Thyroid gland (tissue), 4 donors: ENCODE measurements around the gene OLIG1. TPM values are rescaled to one million over a fixed set of nuclear protein-coding genes. Genes with fewer than 3 reads are reported as not detected.

Experiments used
- DNase-seq, 2 donors: peaks; one replicate each; pipeline ENCODE4 v3.0.0-alpha.2; 2019
- H3K27ac ChIP-seq, 3 donors: fragments of 200-600 bp; sonication (generic); 1 replicate in 2 of 3; 2 replicates in 1 of 3; pipeline ENCODE4 v1.5.1; 2016 to 2019; ENCODE audit warnings: mild to moderate bottlenecking in 1 of 3, moderate library complexity in 1 of 3
- H3K27me3 ChIP-seq: fragments of 200-600 bp; sonication (generic); one replicate; pipeline ENCODE4 v1.5.1; 2019
- H3K36me3 ChIP-seq, 2 donors: fragments of 200-600 bp; sonication (generic); one replicate each; pipeline ENCODE4 v1.5.1; 2016 to 2019
- H3K4me1 ChIP-seq, 2 donors: fragments of 200-600 bp; sonication (generic); one replicate each; pipeline ENCODE4 v1.5.1; 2017 to 2019
- H3K4me3 ChIP-seq, 3 donors: fragments of 200-600 bp; sonication (generic); replicated peaks in 1 of 3; 1 replicate in 2 of 3; 2 replicates in 1 of 3; pipeline ENCODE4 v1.5.1; 2016; ENCODE audit warnings: mild to moderate bottlenecking in 1 of 3
- H3K9me3 ChIP-seq: fragments of 200-600 bp; sonication (generic); one replicate; pipeline ENCODE4 v1.5.1; 2017
- POLR2A ChIP-seq, 2 donors: fragments of 450-650 bp; IDR thresholded peaks; one replicate each; pipeline ENCODE4 v1.6.1; 2017; ENCODE audit warnings: antibody characterized with exemption in 2 of 2, mild to moderate bottlenecking in 2 of 2, moderate library complexity in 1 of 2
- WGBS, 2 donors: methylation state at CpG; one replicate each; pipeline ENCODE4 v1.1.5; 2017; 5-methylcytosine and 5-hydroxymethylcytosine counted together
- intact Hi-C: fragments of 100-400 bp; cut with DNase I; formaldehyde crosslinking; loops from one replicate; pipeline ENCODE4 v1.15.1; 2023
- total RNA-seq, 4 donors: library from RNA; depleted of rRNA; stranded (reverse); fragments of >200 nt; gene quantifications; one replicate each; pipeline ENCODE4 v1.2.3, GENCODE V29; 2016
- TF ChIP-seq, protein P1 (sequence below), 6 experiments: fragments of 200-600 bp in 3 of 6; fragments of 450-650 bp in 3 of 6; sonication (generic) in 3 of 6; IDR thresholded peaks; one replicate each; pipeline ENCODE4 v1.5.1; 2016 to 2019; ENCODE audit warnings: antibody characterized with exemption in 6 of 6, mild to moderate bottlenecking in 2 of 6, inconsistent platforms in 1 of 6, moderate library complexity in 1 of 6

Gene OLIG1
- total RNA-seq, 4 donors from 2014 or later = not detected

DNA sequence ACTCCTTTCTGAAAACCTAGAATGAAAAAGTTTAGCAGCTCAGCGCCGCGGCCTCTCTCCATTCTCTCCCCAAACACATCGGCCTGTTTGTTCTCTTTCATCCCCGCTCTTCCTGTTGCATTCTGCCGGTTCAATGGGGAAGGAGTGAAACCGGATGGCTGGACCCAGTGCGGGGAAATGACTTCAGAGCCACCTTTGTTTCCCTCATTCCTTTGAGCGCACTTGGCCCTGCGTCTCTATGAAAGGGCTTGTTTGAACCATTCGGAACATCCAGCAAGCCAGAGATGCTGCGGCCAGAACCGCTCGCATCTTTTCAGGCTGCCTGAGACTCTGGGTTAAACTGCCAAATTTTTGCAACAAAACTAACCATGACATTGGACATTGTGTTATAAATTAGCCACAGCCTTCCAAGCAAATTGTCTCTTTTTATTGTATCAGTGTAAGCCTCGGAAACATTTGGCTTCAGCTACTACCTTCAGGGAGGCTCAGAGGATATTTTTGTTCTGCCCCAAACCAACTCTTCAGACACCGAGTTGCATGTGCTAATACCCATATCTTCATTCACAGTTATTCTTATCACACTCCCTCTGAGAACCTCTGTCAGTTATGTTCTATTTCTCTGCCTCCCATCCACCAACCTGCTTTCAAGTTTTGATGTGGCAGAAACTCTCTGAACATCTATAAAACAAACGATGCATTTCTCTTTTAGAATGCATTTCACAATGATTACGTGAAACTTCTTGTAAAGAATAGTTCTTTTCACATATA lies 5.1 kb upstream of the OLIG1 start:
- Histone ChIP-seq H3K27me3 (peaks cover 8% of the 10 kb centered on the region), H3K4me1 (peaks cover 0 to 2% of the 10 kb centered on the region in 2 donors), H3K27ac (no peak overlapping the region), H3K9me3 (no peaks in the 10 kb centered on the region), H3K4me3 (no peak overlapping the region), H3K36me3 (no peaks in the 10 kb centered on the region)
- intact Hi-C loops = no loop called here
- WGBS, 2 donors = 34 to 40% methylated on average over 18 of the region's 18 CpGs
- no peak for TF ChIP-seq POLR2A (IDR thresholded peaks at IDR 0.05)
- DNase-seq = no peak

DNA sequence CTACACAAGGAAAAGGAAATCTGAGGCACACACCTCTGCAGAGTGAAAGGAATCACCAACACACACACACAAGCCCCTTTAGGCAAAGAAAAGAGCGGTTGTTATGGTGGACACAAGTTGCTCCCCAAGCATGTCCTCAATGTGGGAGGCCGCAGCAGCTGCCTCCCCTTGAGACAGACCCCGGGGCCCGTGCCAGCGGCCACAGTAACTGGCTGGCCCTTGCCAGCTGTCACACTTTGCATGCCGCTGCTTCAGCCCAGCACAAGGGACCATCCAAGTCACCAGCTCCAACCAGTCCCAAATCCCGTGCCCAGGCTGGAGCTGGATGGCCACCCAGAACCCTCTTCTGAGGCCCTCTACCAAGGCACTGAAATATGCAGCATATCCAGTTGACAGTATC lies 2.9 kb upstream of the OLIG1 start:
- Histone ChIP-seq H3K27me3 (peaks cover 15% of the 10 kb centered on the region), H3K4me3 (no peak overlapping the region), H3K4me1 (peaks cover 7 to 21% of the 10 kb centered on the region in 2 donors), H3K27ac (no peak overlapping the region), H3K9me3 (no peaks in the 10 kb centered on the region), H3K36me3 (no peaks in the 10 kb centered on the region)
- WGBS, 2 donors = 79 to 82% methylated on average over 3 to 7 of the region's 7 CpGs
- intact Hi-C loops = no loop called here
- no peak for DNase-seq
- TF ChIP-seq POLR2A (IDR thresholded peaks at IDR 0.05) = no peak
- TF ChIP-seq, protein P1, sequence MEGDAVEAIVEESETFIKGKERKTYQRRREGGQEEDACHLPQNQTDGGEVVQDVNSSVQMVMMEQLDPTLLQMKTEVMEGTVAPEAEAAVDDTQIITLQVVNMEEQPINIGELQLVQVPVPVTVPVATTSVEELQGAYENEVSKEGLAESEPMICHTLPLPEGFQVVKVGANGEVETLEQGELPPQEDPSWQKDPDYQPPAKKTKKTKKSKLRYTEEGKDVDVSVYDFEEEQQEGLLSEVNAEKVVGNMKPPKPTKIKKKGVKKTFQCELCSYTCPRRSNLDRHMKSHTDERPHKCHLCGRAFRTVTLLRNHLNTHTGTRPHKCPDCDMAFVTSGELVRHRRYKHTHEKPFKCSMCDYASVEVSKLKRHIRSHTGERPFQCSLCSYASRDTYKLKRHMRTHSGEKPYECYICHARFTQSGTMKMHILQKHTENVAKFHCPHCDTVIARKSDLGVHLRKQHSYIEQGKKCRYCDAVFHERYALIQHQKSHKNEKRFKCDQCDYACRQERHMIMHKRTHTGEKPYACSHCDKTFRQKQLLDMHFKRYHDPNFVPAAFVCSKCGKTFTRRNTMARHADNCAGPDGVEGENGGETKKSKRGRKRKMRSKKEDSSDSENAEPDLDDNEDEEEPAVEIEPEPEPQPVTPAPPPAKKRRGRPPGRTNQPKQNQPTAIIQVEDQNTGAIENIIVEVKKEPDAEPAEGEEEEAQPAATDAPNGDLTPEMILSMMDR (IDR thresholded peaks at IDR 0.05) = no peak

DNA sequence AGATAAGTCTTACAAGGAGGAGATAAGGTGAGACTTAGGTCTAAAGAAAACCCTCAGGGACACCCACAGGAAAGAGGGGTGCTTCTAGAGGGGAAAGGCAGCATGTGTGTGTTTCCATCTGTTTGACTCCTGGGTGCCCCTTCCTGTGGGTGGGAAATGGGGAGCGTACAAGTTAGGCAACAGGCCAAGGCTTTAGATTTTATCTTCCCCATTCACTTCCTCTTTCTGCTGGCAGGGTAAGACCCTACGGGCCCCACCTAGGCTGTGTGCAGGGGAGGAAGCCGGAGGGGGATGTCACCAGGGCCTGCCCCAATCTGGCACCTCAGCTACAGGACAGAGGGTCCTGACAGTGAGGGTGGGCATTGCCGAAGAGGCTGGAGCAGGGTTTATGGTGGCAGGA lies 2.5 kb upstream of the OLIG1 start:
- Histone ChIP-seq H3K9me3 (no peaks in the 10 kb centered on the region), H3K27ac (no peak overlapping the region), H3K4me3 (no peak overlapping the region), H3K4me1 (peaks cover 7 to 22% of the 10 kb centered on the region in 2 donors), H3K27me3 (peaks cover 19% of the 10 kb centered on the region), H3K36me3 (no peaks in the 10 kb centered on the region)
- intact Hi-C loops = no loop called here
- TF ChIP-seq, protein P1 (IDR thresholded peaks at IDR 0.05) = no peak
- no peak for TF ChIP-seq POLR2A (IDR thresholded peaks at IDR 0.05)
- no peak for DNase-seq
- 57 to 59% methylated on average over 4 of the region's 4 CpGs for WGBS, 2 donors

DNA sequence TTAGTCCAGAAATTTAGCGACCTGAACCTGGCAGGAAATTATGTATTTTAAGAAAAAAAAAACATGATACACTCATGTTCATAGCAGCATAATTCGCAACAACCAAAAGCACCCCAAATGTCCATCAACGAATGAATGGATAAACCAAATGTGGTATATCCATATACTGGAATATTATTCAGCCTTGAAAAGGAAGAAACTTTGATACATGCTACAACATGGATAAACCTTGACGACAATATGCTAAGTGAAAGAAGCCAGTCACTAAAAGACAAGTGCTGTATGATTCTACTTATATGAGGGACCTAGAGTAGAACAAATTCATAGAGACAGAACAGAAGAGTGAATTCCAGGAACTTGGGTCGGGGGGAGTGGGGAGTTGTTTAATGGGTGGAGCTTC lies 698 bp upstream of the OLIG1 start:
- intact Hi-C loops = no loop called here
- no peak for TF ChIP-seq POLR2A (IDR thresholded peaks at IDR 0.05)
- TF ChIP-seq, protein P1 (IDR thresholded peaks at IDR 0.05) = no peak
- H3K27me3 ChIP-seq = peaks cover 14% of the 10 kb centered on the region
- H3K4me1 ChIP-seq = peaks cover 7 to 22% of the 10 kb centered on the region in 2 donors
- no peaks in the 10 kb centered on the region for H3K36me3 ChIP-seq
- H3K27ac ChIP-seq = no peak overlapping the region
- 71 to 74% methylated on average over 5 of the region's 5 CpGs for WGBS, 2 donors
- no peak for DNase-seq
- no peak overlapping the region for H3K4me3 ChIP-seq
- H3K9me3 ChIP-seq = no peaks in the 10 kb centered on the region

DNA sequence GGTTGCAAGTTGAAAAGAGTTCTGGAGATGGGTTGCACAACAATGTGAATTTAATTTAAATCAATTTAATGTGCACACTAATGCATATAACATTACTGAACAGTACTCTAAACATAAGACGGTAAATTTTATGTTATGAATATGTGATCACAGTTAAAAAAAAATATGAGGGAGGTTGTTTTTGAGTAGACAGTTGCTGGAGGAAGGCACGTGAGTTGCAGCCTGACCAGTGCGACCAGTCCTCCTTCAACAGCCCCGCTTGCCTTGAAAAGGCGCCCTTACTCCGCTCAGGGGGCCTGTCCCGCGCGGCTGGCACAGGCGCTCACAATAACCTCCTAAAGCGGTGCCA lies 322 bp upstream of the OLIG1 start:
- WGBS, 2 donors = 6 to 9% methylated on average over 11 of the region's 11 CpGs
- no peak overlapping the region for H3K4me3 ChIP-seq
- H3K36me3 ChIP-seq = no peaks in the 10 kb centered on the region
- H3K4me1 ChIP-seq = peaks cover 7 to 22% of the 10 kb centered on the region in 2 donors
- no peak overlapping the region for H3K27ac ChIP-seq
- no peak for TF ChIP-seq POLR2A (IDR thresholded peaks at IDR 0.05)
- H3K27me3 ChIP-seq = peaks cover 14% of the 10 kb centered on the region
- no peaks in the 10 kb centered on the region for H3K9me3 ChIP-seq
- DNase-seq = no peak
- intact Hi-C loops = no loop called here

DNA sequence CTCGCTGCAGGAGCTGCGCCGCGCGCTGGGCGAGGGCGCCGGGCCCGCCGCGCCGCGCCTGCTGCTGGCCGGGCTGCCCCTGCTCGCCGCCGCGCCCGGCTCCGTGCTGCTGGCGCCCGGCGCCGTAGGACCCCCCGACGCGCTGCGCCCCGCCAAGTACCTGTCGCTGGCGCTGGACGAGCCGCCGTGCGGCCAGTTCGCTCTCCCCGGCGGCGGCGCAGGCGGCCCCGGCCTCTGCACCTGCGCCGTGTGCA lies 730 bp downstream of the OLIG1 start:
- H3K27me3 ChIP-seq = peaks cover 14% of the 10 kb centered on the region
- TF ChIP-seq POLR2A (IDR thresholded peaks at IDR 0.05) = no peak
- TF ChIP-seq, protein P1 (IDR thresholded peaks at IDR 0.05) = no peak
- H3K9me3 ChIP-seq = no peaks in the 10 kb centered on the region
- peaks cover 7 to 22% of the 10 kb centered on the region in 2 donors for H3K4me1 ChIP-seq
- no peak overlapping the region for H3K27ac ChIP-seq
- intact Hi-C loops = no loop called here
- no CpG with 5 or more reads among the region's 44 CpGs for WGBS, 2 donors
- H3K4me3 ChIP-seq = no peak overlapping the region
- no peak for DNase-seq
- no peaks in the 10 kb centered on the region for H3K36me3 ChIP-seq
